ENCODE data around the gene SERTAD1.
"Not testable (repeated sequence)": the region's sequence is repeated elsewhere in the genome, so short reads cannot be mapped to it uniquely, and the experiment has no call there.

Gene SERTAD1

GRCh38 chr19:40449506-40449905, 23.7 kb upstream of the SERTAD1 start:
- DNase-seq: no peak

GRCh38 chr19:40446263-40446784, 20.5 kb upstream of the SERTAD1 start:
- DNase-seq: no peak

- no peak for DNase-seq
These were observed 20.0 kb upstream of the SERTAD1 start for GRCh38 chr19:40445780-40446262.

GRCh38 chr19:40444825-40445312, 19.1 kb upstream of the SERTAD1 start:
- DNase-seq: no peak

- peak; percentile 94 for DNase-seq
These were observed 18.4 kb upstream of the SERTAD1 start, which contains the start of gene SERTAD3 for GRCh38 chr19:40444000-40444824. TSS of gene SERTAD3 (minus strand) at chr19:40444335. CDS start at chr19:40442080, 2,255 bp downstream.

- DNase-seq: peak; percentile 92
These were observed 17.6 kb upstream of the SERTAD1 start for GRCh38 chr19:40443131-40443999.

GRCh38 chr19:40442328-40443130, 16.7 kb upstream of the SERTAD1 start:
- DNase-seq: no peak

GRCh38 chr19:40441719-40442253, 16.0 kb upstream of the SERTAD1 start:
- DNase-seq: no peak

GRCh38 chr19:40438284-40438683, 12.5 kb upstream of the SERTAD1 start:
- no peak for DNase-seq

- DNase-seq: peak; percentile 86
These were observed 7.8 kb upstream of the SERTAD1 start for GRCh38 chr19:40433391-40434216.

- not testable (repeated sequence) for DNase-seq
These were observed 7.0 kb upstream of the SERTAD1 start for GRCh38 chr19:40432760-40433159.

- DNase-seq: no peak
These were observed 5.9 kb upstream of the SERTAD1 start for GRCh38 chr19:40431698-40432097.

GRCh38 chr19:40430242-40430641, 4.5 kb upstream of the SERTAD1 start:
- DNase-seq: not testable (repeated sequence)

GRCh38 chr19:40428197-40428596, 2.4 kb upstream of the SERTAD1 start:
- not testable (repeated sequence) for DNase-seq

GRCh38 chr19:40424637-40425449, 949 bp downstream of the SERTAD1 start:
- no peak for DNase-seq

- DNase-seq: no peak
These were observed 1.9 kb downstream of the SERTAD1 start for GRCh38 chr19:40423938-40424337.

- no peak for DNase-seq
These were observed 2.8 kb downstream of the SERTAD1 start for GRCh38 chr19:40422748-40423566.

- DNase-seq: no peak
These were observed 3.6 kb downstream of the SERTAD1 start for GRCh38 chr19:40421993-40422747.

Measured in NCI-H146 (cell line).